Activated CD4-positive, alpha-beta memory T cell treated with anti-CD3 and anti-CD28 coated beads, Interleukin-2, amount 10 ng/mL, durations not matched to agents 7 days and 5 days (primary cell): ENCODE measurements around the gene ETV2. TPM values are rescaled to one million over a fixed set of nuclear protein-coding genes. Genes with fewer than 3 reads are reported as not detected.
A peak's percentile ranks its signal among the peaks of the same experiment; 100 is the strongest.

Source experiments
- CTCF ChIA-PET: fragments of 350-600 bp; sonication (Branson Sonifier 250); formaldehyde crosslinking; loops from one replicate; lab custom pipeline; 2021; ENCODE audit warnings: antibody characterized with exemption, inconsistent platforms; lab: Charles Lee
- POLR2A ChIA-PET: fragments of 350-600 bp; sonication (Branson Sonifier 250); formaldehyde crosslinking; loops from one replicate; lab custom pipeline; 2021; ENCODE audit warnings: antibody characterized with exemption; lab: Charles Lee
- DNase-seq: peaks from one replicate; pipeline ENCODE4 v3.0.0-alpha.2; 2020
- H3K27ac Mint-ChIP-seq: one replicate; pipeline ENCODE4 v1.8.0; 2021; ENCODE audit warnings: mild to moderate bottlenecking, mixed read lengths
- H3K27me3 Mint-ChIP-seq: one replicate; pipeline ENCODE4 v1.8.0; 2021; ENCODE audit warnings: mixed read lengths
- H3K36me3 Mint-ChIP-seq: one replicate; pipeline ENCODE4 v1.8.0; 2021; ENCODE audit warnings: low read depth, mixed read lengths
- H3K4me1 Mint-ChIP-seq: one replicate; pipeline ENCODE4 v1.8.0; 2021; ENCODE audit warnings: mixed read lengths
- H3K4me3 Mint-ChIP-seq: one replicate; pipeline ENCODE4 v1.8.0; 2021; ENCODE audit warnings: mild to moderate bottlenecking, mixed read lengths
- H3K9me3 Mint-ChIP-seq: one replicate; pipeline ENCODE4 v1.8.0; 2021; ENCODE audit warnings: mixed read lengths
- total RNA-seq, 2 experiments: library from RNA; stranded (reverse); gene quantifications; one replicate each; pipeline ENCODE4 v1.2.3, GENCODE V29; 2021

The ETV2 gene
- total RNA-seq, 2 experiments from 2014 or later, result 0.65 to 0.96 TPM

DNA sequence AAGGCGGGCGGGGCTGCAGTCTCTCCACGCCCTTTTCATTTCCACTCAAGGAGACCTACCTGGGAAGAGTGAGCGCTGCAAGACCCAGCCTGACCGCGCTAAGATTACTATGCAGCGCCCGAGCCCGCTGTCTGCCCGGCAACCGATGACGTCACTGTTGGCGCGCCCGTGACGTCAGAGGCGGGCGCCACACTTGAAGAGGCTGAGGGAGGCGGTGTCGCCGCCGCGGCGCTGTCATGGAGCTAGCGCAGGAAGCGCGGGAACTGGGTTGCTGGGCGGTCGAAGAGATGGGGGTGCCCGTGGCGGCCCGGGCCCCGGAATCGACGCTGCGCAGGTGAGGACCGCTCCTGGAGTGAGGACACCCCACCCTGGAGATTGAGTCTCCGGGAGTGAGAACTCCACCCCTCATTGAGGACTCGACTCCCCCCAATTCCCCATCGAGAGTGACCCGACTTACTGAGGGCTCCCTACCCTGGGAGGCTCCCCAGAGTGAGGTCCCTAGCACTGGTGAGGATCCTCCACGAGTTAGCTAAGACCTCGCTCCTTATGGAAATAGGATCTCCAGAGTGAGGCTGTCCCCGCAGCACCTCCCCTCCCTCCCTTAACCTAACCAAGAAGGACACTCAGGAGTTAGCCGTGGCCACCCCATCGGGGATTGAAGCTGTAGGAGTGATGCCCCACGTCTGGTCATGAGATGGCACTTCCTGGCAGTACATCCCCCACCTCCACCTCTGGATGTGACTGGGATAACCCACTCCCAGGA is 28.8 kb upstream of the ETV2 start, which contains the start of gene HAUS5:
Gene HAUS5 (plus strand): TSS at position 177 of the 763 bp plus-strand sequence. CDS start 60 bp downstream, at position 237.
- H3K9me3 Mint-ChIP-seq, result peaks cover 7% of the 10 kb centered on the region
- DNase-seq, result peak; percentile 97
- H3K27ac Mint-ChIP-seq, result peak within 1 kb of the TSS; percentile 86
- CTCF ChIA-PET, result interaction anchor here (0.6 to 1.9 kb wide), 6 partner anchors 24 to 1043 kb away, joined by 3 to 11 read pairs (median 6); partner anchors contain the start of gene COX6B1
- H3K4me3 Mint-ChIP-seq, result peak within 1 kb of the TSS; percentile 84
- POLR2A ChIA-PET, result interaction anchor here (0.9 to 3.4 kb wide), 13 partner anchors 10 to 106 kb away, joined by 3 to 24 read pairs (median 5); partner anchors contain the start of genes COX6B1 and RBM42
- peaks cover 24% of the 10 kb centered on the region for H3K36me3 Mint-ChIP-seq
- no peaks in the 10 kb centered on the region for H3K27me3 Mint-ChIP-seq
- H3K4me1 Mint-ChIP-seq, result peaks cover 49% of the 10 kb centered on the region

DNA sequence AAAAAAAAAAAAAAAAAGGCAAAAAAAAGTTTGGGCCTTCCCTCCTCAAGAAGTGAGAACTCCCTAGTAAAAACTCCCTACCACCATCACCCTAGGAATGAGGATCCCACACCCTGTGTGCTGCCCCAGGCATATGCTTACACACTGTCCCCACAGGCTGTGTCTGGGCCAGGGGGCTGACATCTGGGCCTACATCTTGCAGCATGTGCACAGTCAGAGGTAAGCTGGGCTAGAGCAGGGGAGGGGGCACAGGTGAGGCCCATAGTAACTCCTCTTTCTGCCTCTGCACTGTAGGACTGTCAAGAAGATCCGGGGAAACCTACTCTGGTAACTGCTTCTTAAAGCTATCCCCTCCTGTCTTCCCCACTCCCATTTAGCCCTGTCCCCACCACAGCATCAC is 28.0 kb upstream of the ETV2 start:
- peaks cover 2% of the 10 kb centered on the region for H3K9me3 Mint-ChIP-seq
- CTCF ChIA-PET, result interaction anchor here (1.1 to 1.9 kb wide), 4 partner anchors 30 to 103 kb away, joined by 3 to 11 read pairs (median 6); partner anchors contain the start of gene COX6B1
- no peaks in the 10 kb centered on the region for H3K27me3 Mint-ChIP-seq
- POLR2A ChIA-PET, result interaction anchor here (1.1 to 3.4 kb wide), 10 partner anchors 9 to 105 kb away, joined by 3 to 24 read pairs (median 6); partner anchors contain the start of genes COX6B1 and RBM42
- peak overlapping the region; percentile 86 for H3K27ac Mint-ChIP-seq
- H3K4me3 Mint-ChIP-seq, result peak overlapping the region; percentile 84
- peaks cover 45% of the 10 kb centered on the region for H3K4me1 Mint-ChIP-seq
- no peak for DNase-seq
- peaks cover 19% of the 10 kb centered on the region for H3K36me3 Mint-ChIP-seq

DNA sequence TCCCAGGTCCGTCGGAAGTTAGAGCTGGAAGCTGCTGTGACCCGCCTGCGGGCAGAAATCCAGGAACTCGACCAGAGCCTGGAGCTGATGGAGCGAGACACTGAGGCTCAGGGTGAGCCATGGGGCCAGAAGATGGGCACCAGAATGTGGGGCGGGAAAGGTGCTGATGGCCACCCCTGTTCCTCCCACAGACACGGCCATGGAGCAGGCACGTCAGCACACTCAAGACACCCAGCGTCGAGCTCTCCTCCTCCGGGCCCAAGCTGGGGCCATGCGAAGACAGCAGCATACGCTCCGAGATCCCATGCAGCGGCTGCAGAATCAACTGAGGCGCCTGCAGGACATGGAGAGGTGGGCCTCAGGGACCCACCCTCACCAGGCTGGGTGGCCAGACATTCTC is 26.5 kb upstream of the ETV2 start:
- Mint-ChIP-seq H3K9me3 (no peaks in the 10 kb centered on the region), H3K27ac (no peak overlapping the region), H3K4me1 (peaks cover 33% of the 10 kb centered on the region), H3K36me3 (peaks cover 20% of the 10 kb centered on the region), H3K27me3 (no peaks in the 10 kb centered on the region), H3K4me3 (no peak overlapping the region)
- CTCF ChIA-PET, result no interaction called here
- POLR2A ChIA-PET, result interaction anchor here (1.2 kb wide), 1 partner anchor 9 kb away, joined by 3 read pairs; no protein-coding TSS in a partner anchor
- no peak for DNase-seq

DNA sequence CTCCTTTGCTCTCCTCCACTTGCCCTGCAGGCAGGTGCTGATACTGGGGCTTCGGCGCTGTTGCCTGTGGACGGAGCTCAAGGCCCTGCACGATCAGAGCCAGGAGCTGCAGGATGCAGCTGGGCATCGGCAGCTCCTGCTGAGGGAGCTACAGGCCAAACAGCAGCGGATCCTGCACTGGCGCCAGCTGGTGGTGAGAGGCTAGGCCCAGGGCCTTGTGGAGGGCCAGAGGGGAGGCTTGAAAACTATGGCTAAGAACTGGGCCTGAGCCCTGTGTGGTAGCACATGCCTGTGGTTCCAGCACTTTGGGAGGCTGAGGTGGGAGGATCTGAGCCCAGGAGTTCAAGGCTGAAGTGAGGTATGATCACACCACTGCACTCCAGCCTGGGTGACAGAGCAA is 22.7 kb upstream of the ETV2 start:
- H3K36me3 Mint-ChIP-seq, result peaks cover 34% of the 10 kb centered on the region
- no peaks in the 10 kb centered on the region for H3K27me3 Mint-ChIP-seq
- H3K4me3 Mint-ChIP-seq, result no peak overlapping the region
- H3K9me3 Mint-ChIP-seq, result no peaks in the 10 kb centered on the region
- H3K27ac Mint-ChIP-seq, result no peak overlapping the region
- H3K4me1 Mint-ChIP-seq, result peaks cover 5% of the 10 kb centered on the region
- no peak for DNase-seq
- ChIA-PET POLR2A (no interaction called here), CTCF (interaction anchor here (0.5 kb wide), 1 partner anchor 103 kb away, joined by 3 read pairs; no protein-coding TSS in a partner anchor)

DNA sequence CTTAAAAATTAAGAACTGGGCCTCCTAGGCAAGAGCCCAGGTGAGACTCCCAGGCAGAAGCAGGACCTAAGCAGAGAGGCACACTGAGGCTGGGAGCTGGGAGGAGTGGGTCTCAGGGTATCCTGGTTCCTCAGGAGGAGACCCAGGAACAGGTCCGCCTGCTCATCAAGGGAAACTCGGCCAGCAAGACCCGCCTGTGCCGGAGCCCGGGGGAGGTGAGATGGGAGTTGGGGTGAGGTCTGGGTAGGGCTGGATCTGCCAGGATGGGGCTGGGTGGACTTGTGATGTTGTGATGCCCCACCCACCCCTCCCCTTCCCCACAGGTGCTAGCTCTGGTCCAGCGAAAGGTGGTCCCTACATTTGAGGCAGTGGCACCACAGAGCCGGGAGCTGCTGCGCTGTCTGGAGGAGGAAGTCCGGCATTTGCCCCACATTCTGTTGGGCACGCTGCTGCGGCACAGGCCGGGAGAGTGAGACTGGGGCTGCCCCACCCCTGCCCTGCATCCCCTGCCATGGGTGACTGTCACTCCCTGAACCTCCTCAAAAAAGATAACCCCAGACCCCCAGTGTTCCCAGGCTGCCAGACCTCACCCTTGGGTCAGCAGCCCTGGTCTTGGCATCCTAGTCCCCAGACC is 22.1 kb upstream of the ETV2 start:
- Mint-ChIP-seq H3K36me3 (peaks cover 34% of the 10 kb centered on the region), H3K4me3 (no peak overlapping the region), H3K4me1 (peaks cover 3% of the 10 kb centered on the region), H3K9me3 (no peaks in the 10 kb centered on the region), H3K27ac (no peak overlapping the region), H3K27me3 (no peaks in the 10 kb centered on the region)
- CTCF ChIA-PET, result interaction anchor here (0.5 kb wide), 1 partner anchor 103 kb away, joined by 3 read pairs; no protein-coding TSS in a partner anchor
- POLR2A ChIA-PET, result no interaction called here
- DNase-seq, result no peak

DNA sequence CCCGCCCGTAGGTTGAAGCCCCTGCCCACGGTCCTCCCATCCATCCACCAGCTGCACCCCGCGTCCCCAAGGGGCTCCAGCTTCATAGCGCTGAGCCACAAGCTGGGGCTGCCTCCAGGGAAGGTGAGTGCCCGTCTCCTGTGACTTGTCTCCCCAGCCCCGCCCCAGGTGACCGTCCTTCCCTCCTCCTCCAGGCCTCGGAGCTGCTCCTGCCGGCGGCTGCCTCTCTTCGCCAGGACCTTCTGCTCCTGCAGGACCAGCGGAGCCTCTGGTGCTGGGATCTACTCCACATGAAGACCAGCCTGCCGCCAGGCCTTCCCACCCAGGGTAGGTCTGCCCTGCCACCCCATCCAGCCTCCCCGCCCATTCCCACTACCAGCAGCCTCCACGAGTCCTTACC is 21.5 kb upstream of the ETV2 start:
- no peak for DNase-seq
- H3K27me3 Mint-ChIP-seq, result no peaks in the 10 kb centered on the region
- no peaks in the 10 kb centered on the region for H3K4me1 Mint-ChIP-seq
- POLR2A ChIA-PET, result interaction anchor here (4.5 kb wide), 1 partner anchor 7 kb away, joined by 24 read pairs; the partner anchor contains the start of gene HAUS5
- CTCF ChIA-PET, result no interaction called here
- H3K27ac Mint-ChIP-seq, result no peak overlapping the region
- no peaks in the 10 kb centered on the region for H3K9me3 Mint-ChIP-seq
- no peak overlapping the region for H3K4me3 Mint-ChIP-seq
- peaks cover 29% of the 10 kb centered on the region for H3K36me3 Mint-ChIP-seq

DNA sequence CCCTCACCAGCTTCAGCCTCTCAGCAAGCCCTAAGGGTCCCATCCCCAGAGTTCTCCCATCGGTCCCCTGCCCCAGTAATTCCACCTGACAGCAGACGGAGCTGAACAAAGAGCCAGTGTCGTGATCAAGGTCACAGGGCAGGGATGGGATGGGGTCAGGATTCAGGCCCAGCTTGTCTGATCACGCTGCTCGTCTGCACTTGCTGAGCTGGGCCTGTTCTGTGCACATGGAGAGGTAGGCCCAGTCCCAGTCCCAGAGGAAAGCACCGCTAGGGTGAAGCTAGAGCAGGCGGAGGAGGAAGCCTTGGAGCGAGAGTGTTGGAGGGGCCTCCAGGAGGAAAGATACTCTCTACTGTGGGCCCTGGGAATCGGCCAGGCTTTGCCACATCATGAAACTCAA is 19.8 kb upstream of the ETV2 start:
- Mint-ChIP-seq H3K4me3 (no peak overlapping the region), H3K4me1 (peaks cover 2% of the 10 kb centered on the region), H3K9me3 (no peaks in the 10 kb centered on the region), H3K27me3 (no peaks in the 10 kb centered on the region), H3K27ac (no peak overlapping the region), H3K36me3 (peaks cover 21% of the 10 kb centered on the region)
- DNase-seq, result no peak
- ChIA-PET CTCF (no interaction called here), POLR2A (interaction anchor here (1.2 to 4.5 kb wide), 2 partner anchors 9 to 22 kb away, joined by 4 to 24 read pairs; partner anchors contain the start of gene HAUS5)

DNA sequence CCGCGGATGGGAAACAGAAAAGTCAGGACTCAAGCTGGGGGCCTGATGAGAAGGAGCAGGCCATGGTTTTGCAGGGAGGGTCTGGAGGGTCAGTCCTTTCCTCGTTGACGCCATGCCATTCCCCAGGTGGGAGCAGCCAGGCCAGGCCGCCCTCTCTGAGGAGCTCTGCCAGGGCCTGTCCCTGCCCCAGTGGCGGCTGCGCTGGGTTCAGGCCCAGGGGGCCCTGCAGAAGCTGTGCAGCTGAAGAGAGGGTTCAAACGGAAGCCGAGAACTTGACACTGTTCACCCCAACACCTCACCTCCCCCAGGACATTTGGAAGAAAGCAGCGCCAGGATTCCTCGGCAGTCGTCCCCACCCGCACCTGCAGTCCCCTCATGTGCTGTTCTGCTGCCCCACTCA is 18.8 kb upstream of the ETV2 start:
- Mint-ChIP-seq H3K27me3 (no peaks in the 10 kb centered on the region), H3K27ac (no peak overlapping the region), H3K9me3 (no peaks in the 10 kb centered on the region), H3K4me3 (no peak overlapping the region), H3K4me1 (peaks cover 2% of the 10 kb centered on the region), H3K36me3 (peaks cover 21% of the 10 kb centered on the region)
- ChIA-PET POLR2A (interaction anchor here (1.2 to 4.5 kb wide), 2 partner anchors 10 to 21 kb away, joined by 4 to 24 read pairs; partner anchors contain the start of gene HAUS5), CTCF (no interaction called here)
- DNase-seq, result no peak

DNA sequence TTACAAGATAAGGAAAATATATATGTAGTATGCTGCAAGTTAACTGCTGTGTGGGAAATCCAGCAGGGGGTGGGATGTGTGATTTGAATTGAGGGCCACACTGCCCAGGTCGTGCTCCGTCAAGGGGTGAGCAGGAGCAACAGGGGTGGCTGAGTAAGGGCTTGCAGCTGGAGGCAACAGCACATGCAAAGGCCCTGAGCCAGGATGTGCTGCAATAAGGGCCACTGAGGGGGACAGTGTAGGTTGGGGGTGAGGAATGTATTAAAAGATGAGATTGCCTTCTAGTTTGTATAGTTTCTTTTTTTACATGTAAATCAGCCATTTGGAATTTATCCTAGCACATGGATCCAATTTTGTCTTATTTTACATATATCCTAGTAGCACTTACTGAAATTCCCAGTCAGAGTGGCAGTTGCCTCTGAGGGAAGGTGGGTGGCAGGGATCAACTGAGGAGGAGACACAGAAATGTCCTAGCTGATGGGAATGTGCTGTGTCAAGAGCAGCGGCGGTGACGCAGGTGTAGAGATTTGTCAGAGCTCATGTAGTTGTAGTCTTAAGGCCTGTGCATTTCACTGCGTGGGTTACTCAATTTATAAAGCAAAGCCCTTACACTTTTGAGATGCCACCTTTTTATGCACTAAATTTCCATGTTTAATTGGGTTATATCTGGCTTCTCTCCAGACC is 18.1 kb upstream of the ETV2 start:
- Mint-ChIP-seq H3K36me3 (peaks cover 21% of the 10 kb centered on the region), H3K9me3 (no peaks in the 10 kb centered on the region), H3K27ac (no peak overlapping the region), H3K4me3 (no peak overlapping the region), H3K27me3 (no peaks in the 10 kb centered on the region), H3K4me1 (peaks cover 5% of the 10 kb centered on the region)
- DNase-seq, result no peak
- ChIA-PET CTCF (no interaction called here), POLR2A (interaction anchor here (0.8 to 4.5 kb wide), 4 partner anchors 8 to 14 kb away, joined by 3 to 24 read pairs (median 4); partner anchors contain the start of gene HAUS5)

DNA sequence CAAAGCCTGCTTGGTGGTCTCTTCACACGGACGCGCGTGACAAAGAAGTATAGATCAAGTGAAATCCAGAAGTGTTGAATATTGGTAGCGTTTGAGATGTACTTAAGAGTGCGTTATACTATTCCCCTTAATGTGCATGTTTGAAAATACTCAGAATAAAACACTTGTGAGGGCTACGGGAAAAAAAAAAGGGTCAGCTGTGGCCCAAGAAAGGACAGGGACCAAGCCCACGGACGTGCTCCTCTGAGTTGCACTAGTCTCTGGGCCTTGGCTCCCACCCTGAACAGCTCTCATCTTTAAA is 13.3 kb upstream of the ETV2 start:
- H3K27ac Mint-ChIP-seq, result peak overlapping the region; percentile 98
- H3K9me3 Mint-ChIP-seq, result no peaks in the 10 kb centered on the region
- H3K4me1 Mint-ChIP-seq, result peaks cover 21% of the 10 kb centered on the region
- POLR2A ChIA-PET, result interaction anchor here (0.7 to 2.6 kb wide), 4 partner anchors 12 to 42 kb away, joined by 3 to 7 read pairs (median 4); partner anchors contain the start of gene HAUS5
- CTCF ChIA-PET, result no interaction called here
- no peaks in the 10 kb centered on the region for H3K27me3 Mint-ChIP-seq
- peak overlapping the region; percentile 100 for H3K4me3 Mint-ChIP-seq
- peaks cover 32% of the 10 kb centered on the region for H3K36me3 Mint-ChIP-seq
- DNase-seq, result no peak

DNA sequence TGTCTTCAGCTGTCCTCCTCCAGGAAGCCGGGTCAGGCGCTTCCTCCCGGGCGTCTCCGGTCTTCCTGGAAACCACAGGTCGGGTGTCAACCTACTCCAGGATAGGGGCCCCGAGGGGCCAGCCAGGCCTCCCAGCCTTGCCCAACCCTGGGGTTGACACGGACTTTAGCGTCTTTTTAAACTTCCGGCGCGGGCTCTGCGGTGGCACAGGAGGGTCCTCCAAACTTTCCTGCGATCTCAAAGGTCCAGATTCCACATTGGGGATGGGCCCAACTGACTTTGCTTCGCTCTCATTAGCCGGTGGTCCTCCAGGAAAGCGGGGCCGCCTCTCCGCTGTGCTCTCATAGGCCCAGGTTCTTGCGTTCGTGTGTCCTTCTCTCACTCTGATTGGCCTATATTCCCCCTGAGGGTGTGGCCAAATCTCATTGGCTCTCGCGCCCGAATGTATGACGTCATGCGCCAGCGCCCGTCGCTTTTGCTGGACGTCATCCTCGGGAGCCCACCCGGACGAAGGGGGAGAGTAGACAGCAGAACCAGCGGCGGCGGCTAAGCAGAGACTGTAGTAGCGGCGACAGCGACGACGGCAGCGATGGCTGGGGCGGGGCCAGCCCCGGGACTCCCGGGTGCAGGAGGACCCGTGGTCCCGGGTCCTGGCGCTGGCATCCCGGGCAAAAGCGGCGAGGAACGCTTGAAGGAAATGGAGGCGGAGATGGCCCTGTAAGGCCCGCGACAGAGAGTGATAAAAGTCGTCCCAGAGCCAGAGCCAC is 12.8 kb upstream of the ETV2 start, which contains the start of gene RBM42:
Gene RBM42 (plus strand): TSS at position 472 of the 767 bp plus-strand sequence. CDS start 118 bp downstream, at position 590.
- ChIA-PET POLR2A (interaction anchor here (0.7 to 4.1 kb wide), 6 partner anchors 12 to 41 kb away, joined by 3 to 25 read pairs (median 5); partner anchors contain the start of genes COX6B1, ETV2 and HAUS5), CTCF (interaction anchor here (0.9 kb wide), 1 partner anchor 19 kb away, joined by 3 read pairs; the partner anchor contains the start of gene COX6B1)
- no peaks in the 10 kb centered on the region for H3K27me3 Mint-ChIP-seq
- peak within 1 kb of the TSS; percentile 98 for H3K27ac Mint-ChIP-seq
- peaks cover 21% of the 10 kb centered on the region for H3K4me1 Mint-ChIP-seq
- H3K36me3 Mint-ChIP-seq, result peaks cover 36% of the 10 kb centered on the region
- peak within 1 kb of the TSS; percentile 100 for H3K4me3 Mint-ChIP-seq
- peak; percentile 97 for DNase-seq
- H3K9me3 Mint-ChIP-seq, result no peaks in the 10 kb centered on the region
